H9 (cell line): ENCODE measurements around the gene SPTSSB. TPM values are rescaled to one million over a fixed set of nuclear protein-coding genes. Genes with fewer than 3 reads are reported as not detected.

Source experiments
- DNase-seq: peaks from one replicate; pipeline ENCODE4 v3.0.0-alpha.2; 2017
- H2AFZ ChIP-seq: one replicate; pipeline ENCODE4 v1.6.1; 2013; ENCODE audit warnings: mild to moderate bottlenecking, low read length, control low read depth, moderate library complexity
- H2AK5ac ChIP-seq: 2 replicates; pipeline ENCODE4 v1.6.1; 2013; ENCODE audit warnings: low read length, control low read depth, mixed read lengths; ENCODE audit not compliant: insufficient read length
- H2BK120ac ChIP-seq: one replicate; pipeline ENCODE4 v1.6.1; 2013; ENCODE audit warnings: low read depth, mild to moderate bottlenecking, low read length, control low read depth, inconsistent platforms; ENCODE audit not compliant: poor library complexity, severe bottlenecking
- H2BK12ac ChIP-seq: 2 replicates; pipeline ENCODE4 v1.6.1; 2013; ENCODE audit warnings: low read length, control low read depth, mixed read lengths, low read depth; ENCODE audit not compliant: insufficient read length
- H2BK15ac ChIP-seq: 2 replicates; pipeline ENCODE4 v1.6.1; 2013; ENCODE audit warnings: low read depth, low read length, control low read depth
- H2BK20ac ChIP-seq: one replicate; pipeline ENCODE4 v1.6.1; 2013; ENCODE audit warnings: low read depth, mild to moderate bottlenecking, low read length, control low read depth, inconsistent platforms; ENCODE audit not compliant: poor library complexity, severe bottlenecking
- H2BK5ac ChIP-seq: 2 replicates; pipeline ENCODE4 v1.6.1; 2013; ENCODE audit warnings: low read length, control low read depth, mixed read lengths; ENCODE audit not compliant: insufficient read length
- H3K14ac ChIP-seq: 2 replicates; pipeline ENCODE4 v1.6.1; 2013; ENCODE audit warnings: low read length, control low read depth; ENCODE audit not compliant: insufficient read depth
- H3K18ac ChIP-seq: 2 replicates; pipeline ENCODE4 v1.6.1; 2013; ENCODE audit warnings: low read depth, mild to moderate bottlenecking, mixed read lengths, low read length, control low read depth; ENCODE audit not compliant: insufficient read length
- H3K23ac ChIP-seq: 2 replicates; pipeline ENCODE4 v1.6.1; 2013; ENCODE audit warnings: low read length, control low read depth, mixed read lengths, low read depth; ENCODE audit not compliant: insufficient read length
- H3K23me2 ChIP-seq: 2 replicates; pipeline ENCODE4 v1.6.1; 2013; ENCODE audit warnings: low read depth, mild to moderate bottlenecking, mixed read lengths, low read length, control low read depth; ENCODE audit not compliant: insufficient read length, poor library complexity, severe bottlenecking
- H3K27ac ChIP-seq: 2 replicates; pipeline ENCODE4 v1.5.1; 2013; ENCODE audit warnings: low read length, control low read depth, mixed read lengths, low read depth; ENCODE audit not compliant: insufficient read length
- H3K27me3 ChIP-seq: 2 replicates; pipeline ENCODE4 v1.6.1; 2013; ENCODE audit warnings: low read length, control low read depth, inconsistent platforms; ENCODE audit not compliant: insufficient read depth
- H3K4ac ChIP-seq: 2 replicates; pipeline ENCODE4 v1.6.1; 2013; ENCODE audit warnings: low read depth, mild to moderate bottlenecking, control low read depth, inconsistent platforms, low read length, moderate library complexity
- H3K4me1 ChIP-seq: 2 replicates; pipeline ENCODE4 v1.6.1; 2013; ENCODE audit warnings: low read length, control low read depth, inconsistent platforms; ENCODE audit not compliant: insufficient read depth
- H3K4me2 ChIP-seq: 2 replicates; pipeline ENCODE4 v1.6.1; 2013; ENCODE audit warnings: low read length, control low read depth, mixed read lengths; ENCODE audit not compliant: insufficient read length, insufficient read depth
- H3K56ac ChIP-seq: 2 replicates; pipeline ENCODE4 v1.6.1; 2013; ENCODE audit warnings: low read depth, mild to moderate bottlenecking, mixed read lengths, low read length, control low read depth; ENCODE audit not compliant: insufficient read length
- H3K79me1 ChIP-seq: 2 replicates; pipeline ENCODE4 v1.6.1; 2013; ENCODE audit warnings: low read depth, mild to moderate bottlenecking, moderate library complexity, low read length, control low read depth, inconsistent platforms; ENCODE audit not compliant: insufficient read depth, poor library complexity, severe bottlenecking
- H3K79me2 ChIP-seq: 2 replicates; pipeline ENCODE4 v1.6.1; 2013; ENCODE audit warnings: low read length, control low read depth, inconsistent platforms; ENCODE audit not compliant: insufficient read depth
- H3K9ac ChIP-seq: 2 replicates; pipeline ENCODE4 v1.6.1; 2013; ENCODE audit warnings: low read length, control low read depth, mixed read lengths; ENCODE audit not compliant: insufficient read length; ENCODE audit errors: extremely low read depth
- H3K9me3 ChIP-seq: one replicate; pipeline ENCODE4 v1.6.1; 2013; ENCODE audit warnings: low read depth, low read length, inconsistent platforms; ENCODE audit not compliant: control insufficient read depth
- H3T11ph ChIP-seq: one replicate; pipeline ENCODE4 v1.6.1; 2013; ENCODE audit warnings: mild to moderate bottlenecking, low read length, control low read depth, inconsistent platforms
- H4K20me1 ChIP-seq: one replicate; pipeline ENCODE4 v1.6.1; 2013; ENCODE audit not compliant: control insufficient read depth, insufficient read length, insufficient read depth
- H4K5ac ChIP-seq: 2 replicates; pipeline ENCODE4 v1.6.1; 2013; ENCODE audit warnings: low read depth, mild to moderate bottlenecking, mixed read lengths, low read length, control low read depth; ENCODE audit not compliant: insufficient read length
- H4K8ac ChIP-seq: replicated peaks from 2 replicates; pipeline ENCODE4 v1.6.1; 2013; ENCODE audit warnings: low read length, control low read depth, mixed read lengths, low read depth; ENCODE audit not compliant: insufficient read length
- H4K91ac ChIP-seq: 2 replicates; pipeline ENCODE4 v1.6.1; 2013; ENCODE audit warnings: low read depth, mild to moderate bottlenecking, moderate library complexity, mixed read lengths, low read length, control low read depth; ENCODE audit not compliant: insufficient read length
- H3K27ac Mint-ChIP-seq, 3 experiments: 2 replicates in 2 of 3; 3 replicates in 1 of 3; pipeline ENCODE4 v1.8.0; 2020 to 2021; ENCODE audit warnings: mixed read lengths in 3 of 3, mild to moderate bottlenecking in 1 of 3, moderate library complexity in 1 of 3
- H3K27me3 Mint-ChIP-seq: 2 replicates; pipeline ENCODE4 v1.8.0; 2021; ENCODE audit warnings: low read depth, mild to moderate bottlenecking, moderate library complexity, mixed read lengths
- H3K36me3 Mint-ChIP-seq, 3 experiments: 2 replicates in 2 of 3; 3 replicates in 1 of 3; pipeline ENCODE4 v1.8.0; 2020 to 2021; ENCODE audit warnings: low read depth in 3 of 3, mixed read lengths in 3 of 3; ENCODE audit not compliant: insufficient read depth in 1 of 3
- H3K4me1 Mint-ChIP-seq, 2 experiments: 2 replicates each; pipeline ENCODE4 v1.8.0; 2020; ENCODE audit warnings: mixed read lengths in 2 of 2
- H3K4me3 Mint-ChIP-seq, 2 experiments: 2 replicates in 1 of 2; 3 replicates in 1 of 2; pipeline ENCODE4 v1.8.0; 2020 to 2021; ENCODE audit warnings: mild to moderate bottlenecking in 2 of 2, mixed read lengths in 2 of 2, moderate library complexity in 1 of 2
- H3K9me3 Mint-ChIP-seq, 2 experiments: 2 replicates in 1 of 2; 3 replicates in 1 of 2; pipeline ENCODE4 v1.8.0; 2020; ENCODE audit warnings: mild to moderate bottlenecking in 2 of 2, mixed read lengths in 2 of 2, moderate library complexity in 1 of 2
- WGBS: extraction: QIAGEN DNeasy Blood & Tissue Kit; methylation state at CpG from one replicate; pipeline ENCODE4 v1.1.7; 2013; ENCODE audit warnings: missing lambda C conversion rate, low lambda C conversion rate, mixed read lengths; ENCODE audit not compliant: insufficient read length; ENCODE audit errors: extremely low coverage; 5-methylcytosine and 5-hydroxymethylcytosine counted together
- total RNA-seq: library from RNA; stranded (reverse); gene quantifications from 2 replicates; pipeline ENCODE4 v1.2.1, GENCODE V29; 2021
- TF ChIP-seq, protein P1 (sequence below): fragments of 200-600 bp; sonication (generic); conservative IDR thresholded peaks from 3 replicates; pipeline ENCODE4 v1.8.0; 2021; ENCODE audit warnings: antibody characterized with exemption, mild to moderate bottlenecking

SPTSSB gene
- total RNA-seq, 1 experiment from 2014 or later = 3.5 TPM

DNA sequence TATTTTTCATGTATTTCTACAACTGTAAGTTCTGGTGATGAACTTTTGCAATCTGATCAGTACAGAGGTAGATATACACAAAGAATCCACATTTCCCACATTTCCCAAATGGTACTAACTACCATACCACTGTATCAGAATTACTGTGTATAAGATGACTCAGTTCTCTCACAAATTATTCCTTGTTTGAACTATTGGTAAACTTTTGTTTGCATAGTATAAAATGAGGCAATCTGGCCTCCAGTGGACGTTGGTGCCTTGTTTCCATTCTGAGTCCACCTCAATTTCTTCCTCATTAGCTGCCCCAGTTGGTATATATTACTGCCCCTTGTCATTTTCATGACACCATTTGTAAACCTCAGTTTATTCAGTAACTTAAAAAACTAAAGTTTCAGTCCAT lies 38.5 kb downstream of the SPTSSB start:
- Histone ChIP-seq H3K4ac (no peak overlapping the region), H2BK20ac (no peak overlapping the region), H2AFZ (no peak overlapping the region), H2BK5ac (no peak overlapping the region), H3K23me2 (no peaks in the 10 kb centered on the region), H3K9ac (no peak overlapping the region), H3K79me1 (no peaks in the 10 kb centered on the region), H3K4me1 (no peaks in the 10 kb centered on the region), H3K4me2 (no peak overlapping the region), H4K91ac (no peak overlapping the region), H4K20me1 (no peaks in the 10 kb centered on the region), H4K8ac (no peak overlapping the region), H2AK5ac (no peak overlapping the region), H2BK120ac (no peak overlapping the region), H3K9me3 (no peaks in the 10 kb centered on the region), H3K79me2 (no peaks in the 10 kb centered on the region), H3T11ph (no peak overlapping the region), H3K14ac (no peak overlapping the region), H3K27ac (no peak overlapping the region), H2BK12ac (no peak overlapping the region), H3K18ac (no peak overlapping the region), H3K23ac (no peak overlapping the region), H3K56ac (no peak overlapping the region), H2BK15ac (no peak overlapping the region), H4K5ac (no peak overlapping the region), H3K27me3 (no peaks in the 10 kb centered on the region)
- Mint-ChIP-seq H3K4me1 (0 out of 4 replicates have a peak, but pooled peaks cover 0 to 4% of the 10 kb centered on the region in 2 experiments), H3K36me3 (no peaks in the 10 kb centered on the region; a peak in 1 of 7 replicates), H3K27me3 (no peaks in the 10 kb centered on the region), H3K4me3 (no peak overlapping the region), H3K9me3 (peaks cover 0 to 3% of the 10 kb centered on the region in 2 experiments; a peak in 1 of 5 replicates), H3K27ac (no peak overlapping the region)
- no peak for DNase-seq
- WGBS = no CpG with 5 or more reads among the region's 1 CpG
- TF ChIP-seq, protein P1, sequence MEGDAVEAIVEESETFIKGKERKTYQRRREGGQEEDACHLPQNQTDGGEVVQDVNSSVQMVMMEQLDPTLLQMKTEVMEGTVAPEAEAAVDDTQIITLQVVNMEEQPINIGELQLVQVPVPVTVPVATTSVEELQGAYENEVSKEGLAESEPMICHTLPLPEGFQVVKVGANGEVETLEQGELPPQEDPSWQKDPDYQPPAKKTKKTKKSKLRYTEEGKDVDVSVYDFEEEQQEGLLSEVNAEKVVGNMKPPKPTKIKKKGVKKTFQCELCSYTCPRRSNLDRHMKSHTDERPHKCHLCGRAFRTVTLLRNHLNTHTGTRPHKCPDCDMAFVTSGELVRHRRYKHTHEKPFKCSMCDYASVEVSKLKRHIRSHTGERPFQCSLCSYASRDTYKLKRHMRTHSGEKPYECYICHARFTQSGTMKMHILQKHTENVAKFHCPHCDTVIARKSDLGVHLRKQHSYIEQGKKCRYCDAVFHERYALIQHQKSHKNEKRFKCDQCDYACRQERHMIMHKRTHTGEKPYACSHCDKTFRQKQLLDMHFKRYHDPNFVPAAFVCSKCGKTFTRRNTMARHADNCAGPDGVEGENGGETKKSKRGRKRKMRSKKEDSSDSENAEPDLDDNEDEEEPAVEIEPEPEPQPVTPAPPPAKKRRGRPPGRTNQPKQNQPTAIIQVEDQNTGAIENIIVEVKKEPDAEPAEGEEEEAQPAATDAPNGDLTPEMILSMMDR = no peak
